Measurements from ENCODE around the gene MAFG. TPM values are rescaled to one million over a fixed set of nuclear protein-coding genes. Genes with fewer than 3 reads are reported as not detected.
A peak's percentile ranks its signal among the peaks of the same experiment; 100 is the strongest.

Gene MAFG
- 11.3 and 14.4 TPM in 2 replicates for total RNA-seq

DNA sequence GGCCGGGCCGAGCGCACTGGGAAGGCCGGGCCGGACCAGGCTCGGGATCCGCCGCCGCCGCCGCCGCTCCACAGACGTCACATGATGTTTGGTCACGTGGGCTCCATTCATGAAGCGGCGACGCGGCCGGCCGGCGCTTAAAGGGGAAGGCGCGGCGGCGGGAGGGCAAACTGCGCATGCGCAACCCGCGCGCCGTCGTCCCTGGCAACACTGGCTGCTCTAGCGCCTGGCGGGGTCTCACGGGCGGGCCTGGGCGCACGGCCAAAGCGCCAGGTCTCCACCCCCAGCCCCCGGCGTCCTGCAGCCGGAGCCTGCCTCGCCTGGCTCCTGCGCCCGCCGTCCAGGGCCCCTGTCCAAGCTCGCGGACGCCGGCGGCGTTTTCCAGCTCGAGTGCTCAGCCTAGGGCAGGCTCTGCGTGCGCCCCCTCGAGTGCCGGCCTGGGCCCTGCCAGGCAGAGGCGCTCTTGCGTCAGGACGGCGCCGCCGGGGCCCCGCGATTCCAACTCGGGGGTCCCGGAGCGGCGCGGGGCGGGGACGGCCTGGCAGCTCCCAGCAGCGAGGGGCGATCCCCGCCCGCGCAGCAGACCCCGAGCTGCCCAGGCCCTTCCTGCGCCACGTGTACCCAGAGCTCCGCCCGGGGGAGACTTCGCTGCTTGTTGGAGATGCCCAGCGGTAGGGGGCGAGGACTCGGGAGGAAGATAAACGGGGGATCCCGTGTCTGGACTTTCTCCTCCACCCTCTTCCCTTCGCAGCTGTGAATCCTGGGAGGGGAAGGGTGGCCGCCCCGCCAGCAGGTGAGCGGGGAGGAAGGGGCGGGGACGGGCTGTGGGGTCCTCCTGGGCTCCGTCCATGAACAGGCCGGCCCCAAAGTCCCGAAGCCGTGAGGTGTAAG lies at the start of gene MAFG:
TSS of gene MAFG (minus strand) at position 83 of the 891 bp plus-strand sequence. CDS start 4,550 bp downstream, outside the sequence.
- DNase-seq (ENCODE audit: low read depth): peak; percentile 67

DNA sequence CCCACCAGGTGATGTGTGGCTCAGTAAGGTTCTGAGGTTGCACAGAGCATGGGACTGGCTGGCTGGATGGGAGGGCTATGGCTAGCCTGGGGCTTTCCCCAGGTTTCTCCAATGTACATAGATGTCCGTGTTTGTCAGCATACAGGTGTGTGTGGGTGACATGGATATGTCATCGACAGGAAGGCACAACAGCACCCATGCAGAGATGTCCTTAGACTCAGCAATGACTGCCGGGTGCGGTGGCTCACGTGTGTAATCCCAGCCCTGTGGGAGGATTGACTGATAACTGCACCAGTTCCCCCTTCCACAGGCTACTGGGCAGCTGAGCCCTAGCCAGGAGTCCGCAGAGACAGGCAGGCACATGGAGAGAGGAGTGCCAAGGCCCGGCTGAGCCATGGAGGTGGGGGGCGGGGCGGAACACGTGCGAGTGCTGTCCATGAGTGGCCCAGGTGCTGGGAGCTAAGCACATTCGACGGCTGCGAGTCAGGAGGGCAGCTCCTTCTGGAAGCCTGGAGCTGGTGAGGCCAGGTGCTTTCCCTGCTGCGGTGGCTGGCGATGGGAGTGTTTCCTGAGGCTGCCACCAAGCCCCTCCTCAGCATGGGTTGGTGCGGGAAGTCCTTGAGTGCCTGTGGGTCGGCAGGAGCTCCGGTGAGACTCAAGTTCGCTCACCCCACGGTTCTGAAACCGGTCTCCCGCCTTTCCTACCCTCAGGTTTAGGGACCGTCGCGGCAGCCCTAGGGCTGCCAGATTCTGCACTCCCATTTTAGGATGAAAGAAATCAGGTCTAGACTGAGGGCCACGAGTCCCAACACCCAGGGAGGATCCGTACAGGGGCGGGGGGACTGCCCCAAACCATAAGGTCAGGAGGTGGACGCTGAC lies 49.0 kb upstream of the MAFG start:
- no peak for DNase-seq (ENCODE audit: low read depth)

DNA sequence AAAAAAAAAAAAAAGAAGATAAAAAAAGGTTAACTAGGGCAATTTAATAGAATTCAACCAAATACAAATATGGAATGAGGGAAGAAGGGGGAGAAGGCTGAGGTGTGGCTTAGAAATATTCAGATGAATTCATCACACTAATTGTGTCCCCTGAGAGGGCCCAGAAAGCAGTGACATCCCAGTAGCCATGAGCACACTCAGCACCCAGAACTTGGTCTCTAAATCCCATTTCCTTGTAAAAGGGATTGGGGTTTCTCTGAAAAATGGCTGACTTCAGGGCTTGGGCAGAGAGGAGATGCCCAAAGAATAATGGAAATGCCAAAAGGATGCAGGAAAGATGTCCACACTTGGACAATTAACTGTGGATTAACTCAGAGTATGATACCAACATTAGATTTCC lies 45.9 kb upstream of the MAFG start:
- no peak for DNase-seq (ENCODE audit: low read depth)

DNA sequence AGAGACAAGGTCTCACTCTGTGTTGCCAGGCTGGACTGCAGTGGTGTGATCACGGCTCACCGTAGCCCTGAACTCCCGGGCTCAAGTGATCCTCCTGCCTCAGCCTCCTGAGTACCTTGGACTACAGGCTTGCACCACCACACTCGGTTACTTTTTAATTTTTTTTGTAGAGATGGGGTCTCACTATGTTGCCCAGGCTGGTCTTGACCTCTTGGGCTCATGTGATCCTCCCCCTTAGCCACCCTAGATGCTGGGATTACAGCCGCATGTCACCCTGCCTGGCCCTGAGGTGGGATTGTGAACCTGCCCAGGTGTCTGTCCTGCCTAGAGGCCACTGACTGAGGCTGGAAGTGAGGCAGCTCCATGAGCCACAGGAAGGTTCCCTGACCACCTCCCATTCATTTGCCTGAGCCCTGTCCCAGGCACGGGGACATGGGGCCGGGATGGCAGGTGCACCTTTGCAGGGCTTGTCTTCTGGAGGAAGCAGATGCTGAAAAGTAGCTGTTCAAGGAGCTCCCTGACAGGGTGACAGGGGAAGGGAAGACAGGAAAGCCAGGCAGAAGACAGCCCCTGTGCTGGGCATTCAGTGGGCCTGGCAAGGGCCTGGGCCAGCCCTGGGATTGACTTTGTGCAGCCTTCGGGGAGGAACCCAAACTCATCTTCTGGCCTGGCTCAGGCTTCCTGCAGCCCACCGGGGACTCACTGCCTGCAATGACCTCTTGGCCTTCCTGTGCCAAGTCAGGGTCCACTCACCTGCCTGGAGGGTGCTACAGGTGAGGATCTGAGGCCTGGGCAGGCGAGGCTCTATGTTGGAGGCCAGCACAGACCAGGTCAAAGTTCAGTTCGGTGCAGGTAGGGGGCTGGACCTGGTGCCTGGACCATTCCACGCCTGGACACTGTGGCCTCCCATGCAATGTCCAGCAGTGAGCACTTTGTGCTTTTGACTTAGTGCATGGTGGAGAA lies 41.6 kb upstream of the MAFG start:
- no peak for DNase-seq (ENCODE audit: low read depth)

DNA sequence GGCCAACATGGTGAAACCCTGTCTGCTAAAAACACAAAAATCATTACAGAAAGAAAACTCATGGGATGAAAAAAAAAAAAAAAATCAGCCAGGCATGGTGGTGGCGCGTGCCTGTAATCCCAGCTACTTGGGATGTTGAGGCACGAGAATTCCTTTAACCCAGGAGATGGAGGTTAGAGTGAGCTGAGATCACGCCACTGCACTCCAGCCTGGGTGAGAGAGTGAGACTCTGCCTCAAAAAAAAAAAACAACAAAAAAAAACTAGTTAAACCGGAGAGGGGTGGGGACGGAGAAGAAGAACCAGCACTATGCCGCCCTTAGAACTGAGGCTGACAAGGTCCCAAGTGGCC lies 40.8 kb upstream of the MAFG start:
- no peak for DNase-seq (ENCODE audit: low read depth)

- DNase-seq (ENCODE audit: low read depth): peak; percentile 58
Observed at GRCh38 chr17:81967533-81968395, 40.2 kb upstream of the MAFG start.

- DNase-seq (ENCODE audit: low read depth): no peak
Observed at GRCh38 chr17:81967244-81967532, 39.7 kb upstream of the MAFG start.

DNA sequence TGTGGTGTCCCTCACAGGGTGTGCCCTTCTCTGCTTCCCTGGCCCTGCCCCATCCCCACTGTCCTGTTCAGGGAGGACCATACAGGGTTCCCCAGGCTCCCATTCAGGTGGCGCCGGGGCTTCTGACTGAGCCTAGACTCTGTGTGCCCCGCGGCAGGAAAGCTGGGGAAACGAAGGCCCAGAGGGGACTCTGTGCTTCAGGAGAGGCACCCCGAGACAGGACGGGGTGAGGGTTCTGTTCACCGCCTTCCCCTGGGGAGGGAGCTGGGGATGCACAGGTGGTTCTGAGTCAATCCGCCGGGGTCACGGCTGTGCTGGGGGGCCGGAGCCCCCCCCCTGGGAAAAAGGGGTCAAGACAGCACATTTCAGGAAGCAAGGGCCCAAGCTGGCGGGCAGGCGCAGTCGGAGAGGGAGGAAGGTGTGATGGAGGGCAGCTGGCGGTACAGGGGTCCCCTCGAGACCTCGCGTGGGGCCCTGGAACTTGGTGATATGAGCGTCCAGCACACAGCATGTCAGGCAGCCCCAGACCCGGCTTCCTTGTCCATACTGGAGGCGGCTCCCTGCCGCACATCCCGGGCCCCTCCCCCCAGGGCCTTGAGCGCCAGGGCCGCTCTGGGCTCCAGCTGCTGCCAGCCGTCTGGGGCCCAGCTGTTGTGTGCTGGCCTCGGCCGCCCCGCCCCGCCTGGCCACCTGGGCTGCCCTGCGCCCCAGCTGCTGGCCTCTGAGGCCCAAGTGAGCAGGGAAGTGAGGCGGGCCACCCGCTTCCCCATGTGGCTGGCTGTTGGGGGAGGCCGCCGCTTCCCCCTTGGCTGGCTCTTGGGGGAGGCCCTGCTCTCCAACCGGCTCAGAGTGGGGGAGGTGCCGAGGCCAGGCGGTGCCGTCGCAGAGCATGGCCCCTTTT lies 39.1 kb upstream of the MAFG start:
- DNase-seq (ENCODE audit: low read depth): no peak

GRCh38 chr17:81964081-81964849 lies 36.7 kb upstream of the MAFG start:
- DNase-seq (ENCODE audit: low read depth): no peak

DNA sequence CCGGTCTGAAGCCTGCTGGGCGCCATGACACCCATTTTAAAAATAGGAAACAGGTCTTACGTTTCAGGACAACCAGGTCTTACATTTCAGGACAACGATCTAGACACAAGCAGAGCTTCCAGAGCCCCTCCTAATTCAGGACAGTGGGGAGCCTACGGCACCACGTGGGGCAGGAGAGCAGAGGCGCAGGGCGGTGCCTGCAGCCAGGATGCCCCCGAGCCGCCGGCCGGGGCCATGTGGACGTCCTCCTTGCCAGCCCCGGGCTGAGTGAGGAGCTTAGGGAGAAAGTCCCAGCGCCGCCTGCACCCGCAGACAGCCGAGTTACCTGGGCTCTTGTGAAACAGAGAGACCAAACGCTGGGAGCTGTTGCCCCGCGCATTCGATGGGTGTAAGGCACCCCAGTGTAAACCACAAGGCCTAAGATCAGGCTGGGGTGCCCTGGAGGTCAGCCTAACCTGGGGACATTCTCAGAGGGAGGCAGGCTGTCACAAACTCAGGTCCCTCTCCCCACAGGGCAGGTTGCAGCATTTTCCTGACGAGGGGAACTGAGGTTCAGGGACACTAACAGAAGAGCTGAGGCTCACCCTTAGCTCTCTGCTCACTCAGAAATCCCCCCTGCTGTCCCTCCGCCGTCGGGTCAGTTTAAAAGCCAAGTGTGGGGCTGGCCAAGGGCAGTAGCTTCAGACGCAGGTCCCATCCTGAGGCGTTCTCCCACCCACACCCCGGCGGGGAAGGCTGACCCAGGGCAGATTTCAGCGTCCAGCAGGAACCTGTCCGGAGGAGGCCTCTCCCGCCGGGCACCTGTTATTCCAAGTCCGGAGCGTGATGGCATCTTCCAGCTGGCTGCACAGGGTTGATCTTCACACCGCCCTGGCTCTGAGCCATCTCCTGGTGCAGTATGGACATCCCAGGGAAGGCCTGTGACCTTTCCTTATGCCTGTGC lies 35.2 kb upstream of the MAFG start:
- DNase-seq (ENCODE audit: low read depth): no peak

DNA sequence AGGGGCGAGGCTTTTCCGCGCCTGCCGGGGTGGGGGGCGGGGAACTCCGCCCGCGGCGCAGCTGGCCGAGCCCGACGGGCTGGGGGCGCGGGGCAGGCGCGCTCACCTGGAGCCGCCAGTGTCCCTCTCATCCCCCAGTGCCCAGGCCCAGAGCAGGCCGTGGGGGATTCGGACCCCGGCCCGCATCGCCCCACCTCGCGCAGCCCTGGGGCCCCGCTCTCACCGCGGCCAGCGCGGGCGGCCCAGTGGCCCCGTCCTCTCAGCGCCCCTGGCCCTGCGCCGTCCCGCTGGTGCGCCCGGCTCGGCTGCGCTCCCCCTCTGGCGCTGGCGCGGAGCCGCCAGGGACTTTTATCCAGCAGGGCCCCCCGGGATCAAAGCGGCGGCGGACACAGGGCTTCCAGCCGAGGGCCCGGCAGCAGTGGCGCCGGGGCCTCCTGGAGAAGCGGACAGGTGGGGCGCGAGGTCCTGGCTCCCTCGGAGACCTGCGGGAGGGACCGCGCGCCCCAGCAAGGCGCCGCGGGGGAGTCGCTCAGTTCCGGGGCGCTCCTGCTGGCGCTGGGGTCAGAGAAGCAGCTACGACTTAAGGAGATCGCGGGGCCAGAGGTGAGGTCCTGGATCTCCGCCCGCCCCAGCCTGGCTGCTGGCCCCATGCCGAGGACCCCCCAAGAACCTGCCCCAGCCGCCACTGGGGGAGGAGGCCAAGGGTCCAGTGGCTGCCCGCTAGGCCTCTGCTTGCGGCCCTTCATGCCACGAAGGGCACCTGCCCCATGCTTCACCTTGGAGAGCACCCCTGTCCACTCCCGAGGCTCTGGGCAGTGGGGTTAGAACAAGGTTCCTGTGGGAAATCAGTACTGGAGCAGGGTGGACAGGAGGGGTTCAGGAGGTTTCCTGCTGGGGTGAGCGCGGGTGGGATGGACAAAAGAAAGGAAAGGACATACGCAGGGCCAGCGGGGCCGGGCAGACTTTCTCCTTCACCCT lies 34.3 kb upstream of the MAFG start:
- no peak for DNase-seq (ENCODE audit: low read depth)

GRCh38 chr17:81961087-81961511 lies 33.6 kb upstream of the MAFG start, which contains the start of gene NOTUM:
Gene NOTUM (minus strand): TSS chr17:81961187. CDS start chr17:81960909, 278 bp downstream.
- no peak for DNase-seq (ENCODE audit: low read depth)

GRCh38 chr17:81960130-81960958 lies 32.8 kb upstream of the MAFG start:
- no peak for DNase-seq (ENCODE audit: low read depth)

DNA sequence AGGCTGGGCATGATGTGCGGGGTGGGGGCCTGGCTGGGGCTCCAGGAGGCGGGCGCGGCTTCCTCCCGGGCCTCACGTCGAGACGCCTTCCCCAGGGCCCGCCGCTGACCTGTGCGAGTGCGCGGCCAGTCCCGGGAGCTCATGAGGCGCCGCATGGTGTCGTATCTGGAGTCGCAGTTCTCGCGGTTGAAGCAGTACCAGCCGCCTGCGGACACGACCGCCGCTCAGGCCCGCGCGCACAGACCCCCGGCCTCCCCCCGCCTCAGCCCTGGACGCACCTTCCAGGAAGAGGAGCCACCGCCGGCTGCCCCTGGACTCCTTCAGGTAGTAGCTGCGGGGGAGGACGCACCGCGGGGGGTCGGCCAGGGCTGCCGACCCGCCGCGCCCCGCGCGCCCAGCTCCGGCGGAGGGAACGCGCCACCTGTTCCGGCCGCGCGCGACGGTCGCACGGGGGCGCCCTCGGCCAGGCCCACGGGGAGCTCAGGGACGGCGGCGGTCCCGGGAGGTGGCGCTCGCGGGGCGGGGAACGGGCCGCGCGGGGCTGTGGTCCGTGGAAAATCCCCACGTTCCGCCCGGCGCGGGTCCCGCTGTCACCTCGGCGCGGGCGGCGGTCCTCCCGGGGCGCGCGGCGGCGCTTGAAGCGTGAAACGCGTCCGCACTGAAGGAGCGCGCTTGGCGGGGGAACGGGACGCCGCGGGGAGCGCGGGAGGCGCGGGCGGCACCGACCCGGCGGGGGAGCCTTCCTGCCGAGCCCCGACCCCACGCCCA lies 32.0 kb upstream of the MAFG start:
- DNase-seq (ENCODE audit: low read depth): no peak
